BLaER1 (cell line): ENCODE results near the gene TMEM59L.
"Not testable (repeated sequence)": the region's sequence is repeated elsewhere in the genome, so short reads cannot be mapped to it uniquely, and the experiment has no call there.

Experiments
- H3K27ac ChIP-seq: shearing (Covaris generic); formaldehyde crosslinking; 2 replicates; pipeline ENCODE4 v1.8.1; 2022
- H3K27me3 ChIP-seq: shearing (Covaris generic); formaldehyde crosslinking; 2 replicates; pipeline ENCODE4 v1.8.1; 2022
- H3K36me3 ChIP-seq: shearing (Covaris generic); formaldehyde crosslinking; 2 replicates; pipeline ENCODE4 v1.8.1; 2022
- H3K4me1 ChIP-seq: shearing (Covaris generic); formaldehyde crosslinking; 2 replicates; pipeline ENCODE4 v1.8.1; 2022
- H3K4me2 ChIP-seq: shearing (Covaris generic); formaldehyde crosslinking; 2 replicates; pipeline ENCODE4 v1.8.1; 2022
- H3K4me3 ChIP-seq: shearing (Covaris generic); formaldehyde crosslinking; 2 replicates; pipeline ENCODE4 v1.8.1; 2022
- H3K9ac ChIP-seq: shearing (Covaris generic); formaldehyde crosslinking; 2 replicates; pipeline ENCODE4 v1.8.1; 2022
- H3K9me3 ChIP-seq: shearing (Covaris generic); formaldehyde crosslinking; 2 replicates; pipeline ENCODE4 v1.8.1; 2022
- H4K20me1 ChIP-seq: shearing (Covaris generic); formaldehyde crosslinking; 2 replicates; pipeline ENCODE4 v1.8.1; 2022
- Cebpa-rat ChIP-seq: shearing (Covaris generic); IDR thresholded peaks from 2 replicates; pipeline ENCODE4 v1.8.1; 2022

Gene TMEM59L

GRCh38 chr19:18587561-18587960 is 25.1 kb upstream of the TMEM59L start:
- no peak for TF ChIP-seq Cebpa-rat
- H3K9me3 ChIP-seq, result peaks cover 7% of the 10 kb centered on the region
- no peak overlapping the region for H3K27ac ChIP-seq
- H3K36me3 ChIP-seq, result peaks cover 21% of the 10 kb centered on the region
- H3K4me3 ChIP-seq, result no peak overlapping the region
- H3K4me1 ChIP-seq, result peaks cover 58% of the 10 kb centered on the region
- H3K27me3 ChIP-seq, result no peaks in the 10 kb centered on the region
- H3K9ac ChIP-seq, result no peak overlapping the region
- H3K4me2 ChIP-seq, result peak overlapping the region; percentile 98
- peaks cover 17% of the 10 kb centered on the region for H4K20me1 ChIP-seq

GRCh38 chr19:18587962-18588610 is 24.6 kb upstream of the TMEM59L start:
- H3K36me3 ChIP-seq, result peaks cover 21% of the 10 kb centered on the region
- H3K4me3 ChIP-seq, result peak overlapping the region; percentile 78
- H4K20me1 ChIP-seq, result peaks cover 18% of the 10 kb centered on the region
- TF ChIP-seq Cebpa-rat, result no peak
- no peaks in the 10 kb centered on the region for H3K27me3 ChIP-seq
- H3K4me1 ChIP-seq, result peaks cover 63% of the 10 kb centered on the region
- peak overlapping the region; percentile 85 for H3K27ac ChIP-seq
- peaks cover 7% of the 10 kb centered on the region for H3K9me3 ChIP-seq
- peak overlapping the region; percentile 78 for H3K9ac ChIP-seq
- H3K4me2 ChIP-seq, result peak overlapping the region; percentile 98

GRCh38 chr19:18588611-18589379 is 23.9 kb upstream of the TMEM59L start, which contains the start of gene REX1BD:
Gene REX1BD, plus strand, starts transcription at chr19:18588798. Its CDS starts 4 bp downstream, at chr19:18588802.
- Histone ChIP-seq H3K4me1 (peaks cover 70% of the 10 kb centered on the region), H3K4me2 (peak within 1 kb of the TSS; percentile 98), H3K4me3 (peak within 1 kb of the TSS; percentile 78), H3K36me3 (peaks cover 21% of the 10 kb centered on the region), H3K27ac (peak within 1 kb of the TSS; percentile 85), H3K9me3 (peaks cover 7% of the 10 kb centered on the region), H4K20me1 (peaks cover 25% of the 10 kb centered on the region), H3K9ac (peak within 1 kb of the TSS; percentile 78), H3K27me3 (no peaks in the 10 kb centered on the region)
- no peak for TF ChIP-seq Cebpa-rat

- Histone ChIP-seq H3K4me1 (peaks cover 78% of the 10 kb centered on the region), H4K20me1 (peaks cover 26% of the 10 kb centered on the region), H3K27ac (peak overlapping the region; percentile 85), H3K27me3 (no peaks in the 10 kb centered on the region), H3K4me2 (peak overlapping the region; percentile 98), H3K9me3 (peaks cover 7% of the 10 kb centered on the region), H3K4me3 (peak overlapping the region; percentile 78), H3K9ac (peak overlapping the region; percentile 78), H3K36me3 (peaks cover 21% of the 10 kb centered on the region)
- TF ChIP-seq Cebpa-rat, result no peak
Observed at GRCh38 chr19:18589380-18590272, 23.0 kb upstream of the TMEM59L start.

GRCh38 chr19:18590273-18591272 is 22.1 kb upstream of the TMEM59L start:
- Histone ChIP-seq H4K20me1 (peaks cover 35% of the 10 kb centered on the region), H3K4me1 (peaks cover 81% of the 10 kb centered on the region), H3K36me3 (peaks cover 21% of the 10 kb centered on the region), H3K27ac (no peak overlapping the region), H3K4me2 (peak overlapping the region; percentile 98), H3K9me3 (peaks cover 7% of the 10 kb centered on the region), H3K9ac (no peak overlapping the region), H3K4me3 (no peak overlapping the region), H3K27me3 (peaks cover 4% of the 10 kb centered on the region; the same call in 1 of the 2 replicates)
- TF ChIP-seq Cebpa-rat, result no peak

GRCh38 chr19:18591735-18592385 is 20.8 kb upstream of the TMEM59L start:
- no peak for TF ChIP-seq Cebpa-rat
- H3K4me2 ChIP-seq, result peak overlapping the region; percentile 28
- H3K4me3 ChIP-seq, result no peak overlapping the region
- H3K36me3 ChIP-seq, result peaks cover 21% of the 10 kb centered on the region
- H3K9ac ChIP-seq, result no peak overlapping the region
- peaks cover 44% of the 10 kb centered on the region for H4K20me1 ChIP-seq
- peaks cover 3% of the 10 kb centered on the region for H3K9me3 ChIP-seq
- H3K27ac ChIP-seq, result no peak overlapping the region
- H3K27me3 ChIP-seq, result peaks cover 13% of the 10 kb centered on the region; the same call in 1 of the 2 replicates
- H3K4me1 ChIP-seq, result peaks cover 84% of the 10 kb centered on the region

- peak overlapping the region; percentile 96 for H3K4me2 ChIP-seq
- H3K27ac ChIP-seq, H3K4me3 ChIP-seq, H3K9me3 ChIP-seq: not testable (repeated sequence)
- peaks cover 21% of the 10 kb centered on the region for H3K36me3 ChIP-seq
- H3K27me3 ChIP-seq, result peaks cover 16% of the 10 kb centered on the region; the same call in 1 of the 2 replicates
- peaks cover 44% of the 10 kb centered on the region for H4K20me1 ChIP-seq
- peak overlapping the region; percentile 48; the same call in 1 of the 2 replicates for H3K9ac ChIP-seq
- peaks cover 92% of the 10 kb centered on the region for H3K4me1 ChIP-seq
Observed at GRCh38 chr19:18592732-18593131, 19.9 kb upstream of the TMEM59L start.

- Histone ChIP-seq H4K20me1 (peaks cover 44% of the 10 kb centered on the region), H3K4me3 (peak overlapping the region; percentile 54), H3K4me1 (peaks cover 91% of the 10 kb centered on the region), H3K9ac (peak overlapping the region; percentile 48), H3K27me3 (peaks cover 20% of the 10 kb centered on the region; the same call in 1 of the 2 replicates), H3K4me2 (peak overlapping the region; percentile 96), H3K9me3 (no peaks in the 10 kb centered on the region), H3K36me3 (peaks cover 21% of the 10 kb centered on the region), H3K27ac (no peak overlapping the region)
- no peak for TF ChIP-seq Cebpa-rat
Observed at GRCh38 chr19:18593367-18594095, 19.1 kb upstream of the TMEM59L start.
